GM21717 (cell line): Measurements from ENCODE around the gene NEK9.
"Not testable (repeated sequence)": the region's sequence is repeated elsewhere in the genome, so short reads cannot be mapped to it uniquely, and the experiment has no call there.

Experiments used
- ATAC-seq: cut with Tn5 transposase; IDR thresholded peaks from one replicate; pipeline ENCODE4 v1.9.1; 2021; ENCODE audit warnings: mild to moderate bottlenecking, moderate library complexity; ENCODE audit not compliant: unreplicated experiment

The NEK9 gene

GRCh38 chr14:75126679-75127473, at the start of gene NEK9:
TSS of gene NEK9 (minus strand) at chr14:75127048. CDS start at chr14:75126921, 127 bp downstream.
- ATAC-seq: peak; percentile 85

- ATAC-seq: peak; percentile 69
These were observed 49.4 kb upstream of the NEK9 start, which contains the start of gene TMED10 for GRCh38 chr14:75176142-75176820. TSS of gene TMED10 (minus strand) at chr14:75176612. CDS start at chr14:75176579, 33 bp downstream.

- no peak for ATAC-seq
These were observed 48.9 kb upstream of the NEK9 start for GRCh38 chr14:75175677-75176141.

- no peak for ATAC-seq
These were observed 47.2 kb upstream of the NEK9 start for GRCh38 chr14:75174066-75174465.

GRCh38 chr14:75170772-75171171, 43.9 kb upstream of the NEK9 start:
- ATAC-seq: no peak

- no peak for ATAC-seq
These were observed 41.9 kb upstream of the NEK9 start for GRCh38 chr14:75168586-75169335.

- ATAC-seq: no peak
These were observed 40.5 kb upstream of the NEK9 start for GRCh38 chr14:75167325-75167724.

- ATAC-seq: no peak
These were observed 38.9 kb upstream of the NEK9 start for GRCh38 chr14:75165586-75166391.

GRCh38 chr14:75164809-75165208, 38.0 kb upstream of the NEK9 start:
- no peak for ATAC-seq

GRCh38 chr14:75163677-75164076, 36.8 kb upstream of the NEK9 start:
- no peak for ATAC-seq

GRCh38 chr14:75162631-75163030, 35.8 kb upstream of the NEK9 start:
- ATAC-seq: no peak

GRCh38 chr14:75158843-75159614, 32.2 kb upstream of the NEK9 start:
- no peak for ATAC-seq

GRCh38 chr14:75156901-75157300, 30.1 kb upstream of the NEK9 start:
- ATAC-seq: no peak

- no peak for ATAC-seq
These were observed 29.3 kb upstream of the NEK9 start for GRCh38 chr14:75156111-75156510.

GRCh38 chr14:75155169-75155568, 28.3 kb upstream of the NEK9 start:
- no peak for ATAC-seq

GRCh38 chr14:75153295-75153694, 26.4 kb upstream of the NEK9 start:
- no peak for ATAC-seq

- ATAC-seq: no peak
These were observed 25.0 kb upstream of the NEK9 start for GRCh38 chr14:75151851-75152250.

- not testable (repeated sequence) for ATAC-seq
These were observed 23.8 kb upstream of the NEK9 start for GRCh38 chr14:75150637-75151036.

GRCh38 chr14:75150150-75150549, 23.3 kb upstream of the NEK9 start:
- no peak for ATAC-seq
